NB4 (cell line): ENCODE results near the gene MET.
"Not testable (repeated sequence)": the region's sequence is repeated elsewhere in the genome, so short reads cannot be mapped to it uniquely, and the experiment has no call there.

ENCODE experiments used
- CTCF ChIP-seq: IDR thresholded peaks from one replicate; pipeline ENCODE4 v1.5.1; 2012; ENCODE audit warnings: low read depth, low read length
- MAX ChIP-seq: IDR thresholded peaks from 2 replicates; pipeline ENCODE4 v1.6.1; 2011; ENCODE audit warnings: low read depth, low read length
- MYC ChIP-seq: IDR thresholded peaks from 2 replicates; pipeline ENCODE4 v1.6.1; 2011; ENCODE audit warnings: low read depth, low read length
- POLR2A ChIP-seq: IDR thresholded peaks from 2 replicates; pipeline ENCODE4 v1.6.1; 2011; ENCODE audit warnings: mild to moderate bottlenecking; ENCODE audit not compliant: insufficient read length; ENCODE audit errors: extremely low read depth

- not testable (repeated sequence) for TF ChIP-seq CTCF, POLR2A, MAX, MYC
Observed at GRCh38 chr7:116743835-116744234, 71.8 kb downstream of the MET start.
